Activated CD8-positive, alpha-beta memory T cell treated with anti-CD3 and anti-CD28 coated beads for 1 hour (primary cell): ENCODE data around the gene FRG2B.
"Not testable (repeated sequence)": the region's sequence is repeated elsewhere in the genome, so short reads cannot be mapped to it uniquely, and the experiment has no call there.

Source experiments
- DNase-seq, 2 donors: peaks; one replicate each; pipeline ENCODE4 v3.0.0-alpha.2; 2020; ENCODE audit warnings: low read depth in 1 of 2; ENCODE audit errors: extremely low read depth in 1 of 2

Gene FRG2B

GRCh38 chr10:133600657-133601056 lies 25.9 kb downstream of the FRG2B start:
- DNase-seq = no peak

- DNase-seq = not testable (repeated sequence)
Measured at GRCh38 chr10:133599869-133600268, 26.7 kb downstream of the FRG2B start.

GRCh38 chr10:133592716-133593115 lies 33.9 kb downstream of the FRG2B start:
- DNase-seq = no peak

- no peak for DNase-seq
Measured at GRCh38 chr10:133590970-133591359, 35.6 kb downstream of the FRG2B start.

- DNase-seq = no peak
Measured at GRCh38 chr10:133590226-133590969, 36.2 kb downstream of the FRG2B start.

GRCh38 chr10:133577037-133577436 lies 49.6 kb downstream of the FRG2B start:
- DNase-seq = not testable (repeated sequence)
